ENCODE measurements around the gene PRSS36.

Gene PRSS36

GRCh38 chr16:31128711-31129567, 20.9 kb downstream of the PRSS36 start:
- DNase-seq (ENCODE audit: low read depth in 4 of 4, low spot score in 1 of 4), result no peak

GRCh38 chr16:31127182-31127581, 22.7 kb downstream of the PRSS36 start:
- DNase-seq (ENCODE audit: low read depth in 4 of 4, low spot score in 1 of 4), result no peak

GRCh38 chr16:31125844-31126243, 24.0 kb downstream of the PRSS36 start:
- DNase-seq (ENCODE audit: low read depth in 4 of 4, low spot score in 1 of 4), result no peak

GRCh38 chr16:31120129-31120528, 29.7 kb downstream of the PRSS36 start:
- DNase-seq (ENCODE audit: low read depth in 4 of 4, low spot score in 1 of 4), result no peak

GRCh38 chr16:31118223-31119155, 31.4 kb downstream of the PRSS36 start:
- no peak for DNase-seq (ENCODE audit: low read depth in 4 of 4, low spot score in 1 of 4)

GRCh38 chr16:31117384-31118222, 32.3 kb downstream of the PRSS36 start, which contains the start of gene KAT8:
TSS of gene KAT8 (plus strand) at chr16:31117664. CDS start at chr16:31117682, 18 bp downstream.
- DNase-seq (ENCODE audit: low read depth in 4 of 4, low spot score in 1 of 4), result peak; percentile 94 to 98 (median 96)

DNA sequence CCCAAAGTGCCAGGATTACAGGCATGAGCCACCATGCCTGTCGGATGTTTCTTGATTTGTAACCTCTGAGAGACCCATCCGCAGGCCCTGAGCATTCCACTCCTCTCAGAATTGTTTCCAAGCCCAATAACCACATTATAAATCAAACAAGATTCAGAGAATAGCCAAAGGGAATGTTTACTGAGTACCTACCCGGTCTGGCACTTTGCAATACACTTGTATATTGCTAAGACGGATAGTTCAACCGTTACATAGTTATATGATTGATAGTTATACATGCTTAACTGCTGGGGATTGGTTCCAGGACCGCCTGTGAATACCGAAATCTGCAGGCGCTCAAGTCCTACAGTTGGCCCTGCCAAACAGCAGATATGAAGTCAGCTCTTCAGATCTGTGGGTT, 35.4 kb downstream of the PRSS36 start:
- DNase-seq (ENCODE audit: low read depth in 4 of 4, low spot score in 1 of 4), result no peak

DNA sequence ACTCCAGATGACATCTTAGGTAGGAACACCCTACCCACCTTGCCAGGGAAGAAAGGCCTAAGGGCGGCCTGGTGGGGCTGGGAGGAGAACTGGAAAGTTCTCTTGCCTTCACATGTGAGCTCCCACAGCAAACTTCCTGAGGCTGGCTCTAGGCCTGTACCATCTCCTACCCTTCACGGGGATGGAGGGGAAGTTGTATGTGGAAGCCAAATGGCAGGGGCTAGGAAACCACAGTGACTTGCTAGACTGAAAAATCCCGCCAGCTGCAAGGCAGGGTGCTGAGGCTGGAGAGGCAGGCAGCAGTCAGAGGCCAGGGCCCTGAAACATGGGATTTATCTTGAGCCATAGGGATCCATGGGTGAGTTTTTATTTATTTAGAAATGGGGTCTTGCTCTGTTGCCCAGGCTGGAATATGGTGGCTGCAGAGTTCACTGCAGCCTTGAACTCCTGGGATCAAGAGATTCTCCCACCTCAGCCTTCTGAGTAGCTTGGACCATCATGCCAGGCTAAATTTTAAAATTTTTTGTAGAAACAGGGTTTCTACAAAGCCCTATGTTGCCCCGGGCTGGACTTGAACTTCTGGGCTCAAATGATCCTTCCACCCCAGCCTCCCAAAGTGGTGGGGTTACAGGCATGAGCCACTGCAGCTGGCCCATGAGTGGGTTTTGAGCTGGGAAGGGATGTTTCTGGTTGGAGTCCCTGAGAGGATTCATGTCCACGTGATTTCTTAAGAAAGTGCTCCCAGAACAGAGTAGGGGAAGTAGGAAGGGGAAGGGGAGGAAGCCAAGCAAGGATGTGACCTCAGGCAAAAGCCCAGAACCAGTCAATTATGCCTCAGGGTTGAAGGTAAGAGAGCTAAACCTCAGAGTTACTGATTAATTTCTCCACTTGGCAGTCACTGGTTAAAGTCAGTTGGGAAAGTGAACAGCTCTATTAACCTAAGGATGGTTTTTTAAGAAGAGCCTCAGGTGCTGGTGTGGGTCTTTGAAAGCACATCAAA, 36.4 kb downstream of the PRSS36 start:
- no peak for DNase-seq (ENCODE audit: low read depth in 4 of 4, low spot score in 1 of 4)

GRCh38 chr16:31112711-31113110, 37.2 kb downstream of the PRSS36 start:
- DNase-seq (ENCODE audit: low read depth in 4 of 4, low spot score in 1 of 4), result no peak

- DNase-seq (ENCODE audit: low read depth in 4 of 4, low spot score in 1 of 4), result no peak
These were observed 37.9 kb downstream of the PRSS36 start for GRCh38 chr16:31111881-31112466.

- no peak for DNase-seq (ENCODE audit: low read depth in 4 of 4, low spot score in 1 of 4)
These were observed 39.5 kb downstream of the PRSS36 start for GRCh38 chr16:31110106-31111034.

DNA sequence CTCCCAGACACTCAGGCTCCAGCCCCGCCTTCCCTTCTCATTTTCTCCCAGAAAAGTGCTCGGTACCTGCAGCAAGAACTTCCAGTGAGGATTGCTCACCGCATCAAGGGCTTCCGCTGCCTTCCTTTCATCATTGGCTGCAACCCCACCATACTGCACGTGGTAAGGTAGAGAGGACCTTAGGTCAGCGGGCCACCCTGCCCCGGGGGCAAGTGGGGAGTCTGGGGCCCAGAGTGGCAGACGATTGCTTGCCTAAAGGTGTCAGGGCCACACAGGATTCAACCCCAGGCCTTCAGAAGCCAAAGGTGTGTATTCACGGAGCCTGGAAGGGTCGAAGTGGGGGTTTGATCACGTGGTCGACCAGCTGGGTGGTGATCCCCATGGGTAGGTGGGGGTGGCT, 40.2 kb downstream of the PRSS36 start:
- no peak for DNase-seq (ENCODE audit: low read depth in 4 of 4, low spot score in 1 of 4)

- DNase-seq (ENCODE audit: low read depth in 4 of 4, low spot score in 1 of 4), result no peak
These were observed 40.9 kb downstream of the PRSS36 start for GRCh38 chr16:31108794-31109558.

- DNase-seq (ENCODE audit: low read depth in 4 of 4, low spot score in 1 of 4), result peak; percentile 47 to 73 (median 58)
These were observed 41.7 kb downstream of the PRSS36 start, which contains the start of gene BCKDK for GRCh38 chr16:31108035-31108793. TSS of gene BCKDK (plus strand) at chr16:31108386. CDS start at chr16:31109224, 838 bp downstream.

- DNase-seq (ENCODE audit: low read depth in 4 of 4, low spot score in 1 of 4), result peak in 1 of 4 experiments; percentile 31
These were observed 42.4 kb downstream of the PRSS36 start for GRCh38 chr16:31107465-31107867.

All from stimulated activated CD4-positive, alpha-beta T cell treated with anti-CD3 and anti-CD28 coated beads, Interleukin-1b, Interleukin-23, amount 100 ng/mL, for 24 hours (primary cell).